GM12891 (cell line): ENCODE measurements around the gene STK39.

Experiments used
- DNase-seq: peaks from one replicate; pipeline ENCODE4 v3.0.0; 2011; ENCODE audit warnings: low spot score; ENCODE audit not compliant: insufficient read length
- FAIRE-seq: peaks from 2 replicates; lab custom pipeline; 2011; peaks lifted over from hg19 to GRCh38; lab: Jason Lieb, UNC
- PAX5 ChIP-seq: IDR thresholded peaks from 2 replicates; pipeline ENCODE4 v1.6.1; 2011; ENCODE audit warnings: low read length, moderate library complexity, mild to moderate bottlenecking; ENCODE audit not compliant: insufficient read depth, severe bottlenecking
- POLR2A ChIP-seq: IDR thresholded peaks from 2 replicates; pipeline ENCODE4 v1.6.1; 2011; ENCODE audit warnings: low read depth, low read length, control low read depth
- POLR2AphosphoS5 ChIP-seq: IDR thresholded peaks from 2 replicates; pipeline ENCODE4 v1.6.1; 2011; ENCODE audit warnings: low read depth, low read length, control low read depth
- POU2F2 ChIP-seq: IDR thresholded peaks from 2 replicates; pipeline ENCODE4 v1.6.1; 2011; ENCODE audit warnings: low read depth, mild to moderate bottlenecking, control low read depth, low read length, moderate library complexity
- SPI1 ChIP-seq: IDR thresholded peaks from 2 replicates; pipeline ENCODE4 v1.6.1; 2011; ENCODE audit warnings: low read depth, low read length, control low read depth
- TAF1 ChIP-seq: IDR thresholded peaks from 2 replicates; pipeline ENCODE4 v1.6.1; 2011; ENCODE audit warnings: low read depth, low read length, control low read depth

The STK39 gene

GRCh38 chr2:168120310-168120709 is 127.1 kb downstream of the STK39 start:
- DNase-seq: no peak
- FAIRE-seq: no peak
- TF ChIP-seq POLR2AphosphoS5 (no peak), SPI1 (no peak), POU2F2 (no peak), TAF1 (no peak), POLR2A (no peak), PAX5 (no peak)

- TF ChIP-seq PAX5: no peak
- TF ChIP-seq TAF1: no peak
- no peak for TF ChIP-seq SPI1
- no peak for TF ChIP-seq POLR2AphosphoS5
- TF ChIP-seq POLR2A: no peak
- no peak for TF ChIP-seq POU2F2
- FAIRE-seq (peak; percentile 63), DNase-seq (no peak)
Observed at GRCh38 chr2:168119515-168120141, 127.8 kb downstream of the STK39 start.

- TF ChIP-seq PAX5 (no peak), SPI1 (no peak), TAF1 (no peak)
- no peak for FAIRE-seq
- DNase-seq: no peak
Observed at GRCh38 chr2:168118733-168119514, 128.5 kb downstream of the STK39 start.

GRCh38 chr2:168116448-168116847 is 130.9 kb downstream of the STK39 start:
- TF ChIP-seq POLR2A (no peak), POU2F2 (no peak), PAX5 (no peak), POLR2AphosphoS5 (no peak), SPI1 (no peak), TAF1 (no peak)
- FAIRE-seq (no peak), DNase-seq (no peak)

GRCh38 chr2:168114619-168115018 is 132.8 kb downstream of the STK39 start:
- TF ChIP-seq PAX5 (no peak), SPI1 (no peak), TAF1 (no peak), POU2F2 (no peak)
- DNase-seq (no peak), FAIRE-seq (no peak)

GRCh38 chr2:168114040-168114439 is 133.4 kb downstream of the STK39 start:
- DNase-seq: no peak
- TF ChIP-seq TAF1 (no peak), POLR2A (no peak), POU2F2 (no peak), PAX5 (no peak), POLR2AphosphoS5 (no peak), SPI1 (no peak)
- no peak for FAIRE-seq

GRCh38 chr2:168107322-168107721 is 140.1 kb downstream of the STK39 start:
- FAIRE-seq (no peak), DNase-seq (no peak)
- TF ChIP-seq TAF1: no peak
- TF ChIP-seq SPI1: no peak
- TF ChIP-seq POLR2A: no peak
- TF ChIP-seq POLR2AphosphoS5: no peak
- TF ChIP-seq POU2F2: no peak
- no peak for TF ChIP-seq PAX5

- DNase-seq (no peak), FAIRE-seq (no peak)
- no peak for TF ChIP-seq TAF1
- TF ChIP-seq POLR2A: no peak
Observed at GRCh38 chr2:168105127-168105683, 142.2 kb downstream of the STK39 start.

GRCh38 chr2:168097431-168097830 is 150.0 kb downstream of the STK39 start:
- DNase-seq (no peak), FAIRE-seq (no peak)
- TF ChIP-seq PAX5 (no peak), POU2F2 (no peak), TAF1 (no peak), POLR2AphosphoS5 (no peak), POLR2A (no peak), SPI1 (no peak)

- no peak for FAIRE-seq
- TF ChIP-seq PAX5 (no peak), POLR2AphosphoS5 (no peak), POU2F2 (no peak), SPI1 (no peak), POLR2A (no peak), TAF1 (no peak)
- DNase-seq: no peak
Observed at GRCh38 chr2:168096158-168096557, 151.2 kb downstream of the STK39 start.

- DNase-seq: no peak
- no peak for TF ChIP-seq POLR2AphosphoS5
- no peak for TF ChIP-seq TAF1
- TF ChIP-seq POU2F2: no peak
- TF ChIP-seq PAX5: no peak
- TF ChIP-seq POLR2A: no peak
- TF ChIP-seq SPI1: no peak
Observed at GRCh38 chr2:168091986-168092385, 155.4 kb downstream of the STK39 start.

More at GRCh38 chr2:168091986-168092385, 155.4 kb downstream of the STK39 start:
- FAIRE-seq: no peak
